K562 (cell line): ENCODE measurements around the gene SLC2A9.

Experiments
- CHD2 ChIP-seq: IDR thresholded peaks from 2 replicates; pipeline ENCODE4 v1.6.1; 2011; ENCODE audit warnings: low read depth, low read length
- CTCF ChIP-seq, 3 experiments: IDR thresholded peaks in 2 of 3; conservative IDR thresholded peaks in 1 of 3; 2 replicates each; pipeline ENCODE4 v1.5.1; 2011 to 2012; ENCODE audit warnings: low read length in 3 of 3, mild to moderate bottlenecking in 3 of 3, control low read depth in 2 of 3, improper control_type of control experiment in 1 of 3, inconsistent platforms in 1 of 3, low read depth in 1 of 3, mixed read lengths in 1 of 3, moderate library complexity in 1 of 3; ENCODE audit not compliant: insufficient read depth in 2 of 3
- POLR2AphosphoS5 ChIP-seq: IDR thresholded peaks from 2 replicates; pipeline ENCODE4 v1.6.1; 2011; ENCODE audit warnings: mild to moderate bottlenecking, low read depth, low read length, moderate library complexity; ENCODE audit not compliant: control insufficient read depth, insufficient read depth
- ZNF263 ChIP-seq: sonication (generic); formaldehyde crosslinking; IDR thresholded peaks from 2 replicates; pipeline ENCODE4 v1.8.0; 2022; ENCODE audit warnings: mild to moderate bottlenecking, missing genetic modification reagents, borderline replicate concordance

GRCh38 chr4:9925750-9926439, 95.4 kb downstream of the SLC2A9 start:
- TF ChIP-seq CHD2 (no peak), POLR2AphosphoS5 (no peak), CTCF (IDR thresholded peaks at IDR 0.05 in 2 of 3, conservative IDR thresholded peaks at IDR 0.05 in 1 of 3; ENCODE audit: insufficient read depth in 2 of 3, low read depth in 1 of 3, low read length in 3 of 3) (no peak), ZNF263 (CRISPR knock-in tag) (no peak)
